NT2/D1 (cell line): ENCODE measurements around the gene KCNJ10.

Experiments
- SUZ12 ChIP-seq: IDR thresholded peaks from 2 replicates; pipeline ENCODE4 v1.6.1; 2011; ENCODE audit not compliant: insufficient read length, insufficient read depth; ENCODE audit errors: extremely low read depth
- YY1 ChIP-seq: IDR thresholded peaks from 2 replicates; pipeline ENCODE4 v1.6.1; 2011; ENCODE audit not compliant: insufficient read length, insufficient read depth
- ZNF274 ChIP-seq: IDR thresholded peaks from 2 replicates; pipeline ENCODE4 v1.6.1; 2011; ENCODE audit warnings: mild to moderate bottlenecking, low read depth, low read length

GRCh38 chr1:160004425-160004824 is 65.5 kb downstream of the KCNJ10 start:
- no peak for TF ChIP-seq YY1
- no peak for TF ChIP-seq ZNF274
- no peak for TF ChIP-seq SUZ12
